Neural progenitor cell (in vitro differentiated cells): ENCODE results near the gene EFCAB6. TPM values are rescaled to one million over a fixed set of nuclear protein-coding genes. Genes with fewer than 3 reads are reported as not detected.

Experiments used
- DNase-seq: peaks from one replicate; pipeline ENCODE4 v3.0.0-alpha.2; 2016; ENCODE audit warnings: low spot score
- H2AFZ ChIP-seq: fragments of 200-600 bp; sonication (generic); replicated peaks from 2 replicates; pipeline ENCODE4 v1.6.1; 2016; ENCODE audit warnings: antibody characterized with exemption
- H3F3A ChIP-seq: fragments of 200-600 bp; sonication (generic); 2 replicates; pipeline ENCODE4 v1.6.1; 2016; ENCODE audit warnings: antibody characterized with exemption, low read depth
- H3K27ac ChIP-seq: fragments of 200-600 bp; sonication (generic); 2 replicates; pipeline ENCODE4 v1.5.1; 2016; ENCODE audit warnings: mild to moderate bottlenecking
- H3K27me3 ChIP-seq: fragments of 200-600 bp; sonication (generic); 2 replicates; pipeline ENCODE4 v1.6.1; 2016; ENCODE audit warnings: mild to moderate bottlenecking, moderate library complexity
- H3K36me3 ChIP-seq: fragments of 200-600 bp; sonication (generic); 2 replicates; pipeline ENCODE4 v1.5.1; 2016
- H3K4me1 ChIP-seq: fragments of 200-600 bp; sonication (generic); 2 replicates; pipeline ENCODE4 v1.6.1; 2016; ENCODE audit warnings: mixed run types
- H3K4me2 ChIP-seq: fragments of 200-600 bp; sonication (generic); 2 replicates; pipeline ENCODE4 v1.6.1; 2016
- H3K4me3 ChIP-seq: fragments of 200-600 bp; sonication (generic); 2 replicates; pipeline ENCODE4 v1.5.1; 2016
- H3K79me2 ChIP-seq: fragments of 200-600 bp; sonication (generic); 2 replicates; pipeline ENCODE4 v1.6.1; 2016; ENCODE audit warnings: low read depth
- H3K9ac ChIP-seq: fragments of 200-600 bp; sonication (generic); 2 replicates; pipeline ENCODE4 v1.6.1; 2016
- H3K9me3 ChIP-seq: fragments of 200-600 bp; sonication (generic); 2 replicates; pipeline ENCODE4 v1.5.1; 2016; ENCODE audit warnings: low read depth
- H4K20me1 ChIP-seq: fragments of 200-600 bp; sonication (generic); 2 replicates; pipeline ENCODE4 v1.6.1; 2016; ENCODE audit warnings: low read depth
- H3K27ac Mint-ChIP-seq: 3 replicates; pipeline ENCODE4 v1.8.0; 2021; ENCODE audit warnings: mixed read lengths
- H3K27me3 Mint-ChIP-seq: 2 replicates; pipeline ENCODE4 v1.8.0; 2022; ENCODE audit warnings: low read depth, mild to moderate bottlenecking, inconsistent platforms, moderate library complexity, mixed read lengths; ENCODE audit not compliant: insufficient read depth
- H3K36me3 Mint-ChIP-seq: 3 replicates; pipeline ENCODE4 v1.8.0; 2021; ENCODE audit warnings: mixed read lengths
- H3K4me1 Mint-ChIP-seq: 3 replicates; pipeline ENCODE4 v1.8.0; 2021; ENCODE audit warnings: mixed read lengths
- H3K4me3 Mint-ChIP-seq: 3 replicates; pipeline ENCODE4 v1.8.0; 2021; ENCODE audit warnings: mild to moderate bottlenecking, moderate library complexity, mixed read lengths
- H3K9me3 Mint-ChIP-seq: 3 replicates; pipeline ENCODE4 v1.8.0; 2020; ENCODE audit warnings: mixed read lengths
- EZH2 ChIP-seq: fragments of 200-600 bp; sonication (generic); IDR thresholded peaks from 2 replicates; pipeline ENCODE4 v1.6.1; 2017; ENCODE audit warnings: antibody characterized with exemption, mild to moderate bottlenecking, moderate library complexity
- EZH2phosphoT487 ChIP-seq: fragments of 200-600 bp; sonication (generic); IDR thresholded peaks from 2 replicates; pipeline ENCODE4 v1.6.1; 2017; ENCODE audit warnings: antibody characterized with exemption
- total RNA-seq: library from RNA; depleted of rRNA; stranded (reverse); fragments of >200 nt; gene quantifications from 2 replicates; pipeline ENCODE4 v1.2.3, GENCODE V29; 2015; ENCODE audit warnings: low replicate concordance
- TF ChIP-seq, protein P1 (sequence below): fragments of 200-600 bp; sonication (generic); IDR thresholded peaks from 2 replicates; pipeline ENCODE4 v1.5.1; 2017; ENCODE audit warnings: antibody characterized with exemption, mild to moderate bottlenecking

Gene EFCAB6
- total RNA-seq, 1 donor from 2014 or later: 4.9 TPM

- no peaks in the 10 kb centered on the region for H3K79me2 ChIP-seq
- no peaks in the 10 kb centered on the region for H3K9me3 ChIP-seq
- no peaks in the 10 kb centered on the region for H3K36me3 ChIP-seq
- H3K4me2 ChIP-seq: no peak overlapping the region
- peak overlapping the region; percentile 72 for H3K27ac Mint-ChIP-seq
- no peaks in the 10 kb centered on the region for H3K36me3 Mint-ChIP-seq
- no peak for TF ChIP-seq EZH2
- TF ChIP-seq, protein P1, sequence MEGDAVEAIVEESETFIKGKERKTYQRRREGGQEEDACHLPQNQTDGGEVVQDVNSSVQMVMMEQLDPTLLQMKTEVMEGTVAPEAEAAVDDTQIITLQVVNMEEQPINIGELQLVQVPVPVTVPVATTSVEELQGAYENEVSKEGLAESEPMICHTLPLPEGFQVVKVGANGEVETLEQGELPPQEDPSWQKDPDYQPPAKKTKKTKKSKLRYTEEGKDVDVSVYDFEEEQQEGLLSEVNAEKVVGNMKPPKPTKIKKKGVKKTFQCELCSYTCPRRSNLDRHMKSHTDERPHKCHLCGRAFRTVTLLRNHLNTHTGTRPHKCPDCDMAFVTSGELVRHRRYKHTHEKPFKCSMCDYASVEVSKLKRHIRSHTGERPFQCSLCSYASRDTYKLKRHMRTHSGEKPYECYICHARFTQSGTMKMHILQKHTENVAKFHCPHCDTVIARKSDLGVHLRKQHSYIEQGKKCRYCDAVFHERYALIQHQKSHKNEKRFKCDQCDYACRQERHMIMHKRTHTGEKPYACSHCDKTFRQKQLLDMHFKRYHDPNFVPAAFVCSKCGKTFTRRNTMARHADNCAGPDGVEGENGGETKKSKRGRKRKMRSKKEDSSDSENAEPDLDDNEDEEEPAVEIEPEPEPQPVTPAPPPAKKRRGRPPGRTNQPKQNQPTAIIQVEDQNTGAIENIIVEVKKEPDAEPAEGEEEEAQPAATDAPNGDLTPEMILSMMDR: no peak
- no peak for TF ChIP-seq EZH2phosphoT487
- no peak overlapping the region for H3K4me3 Mint-ChIP-seq
- peaks cover 3% of the 10 kb centered on the region for H3K27me3 Mint-ChIP-seq
- no peak overlapping the region for H3K9ac ChIP-seq
- no peaks in the 10 kb centered on the region for H3K27me3 ChIP-seq
- DNase-seq: no peak
- H3K27ac ChIP-seq: no peak overlapping the region
- no peak overlapping the region for H3K4me3 ChIP-seq
- no peak overlapping the region for H2AFZ ChIP-seq
- peaks cover 2% of the 10 kb centered on the region for H4K20me1 ChIP-seq
- H3K9me3 Mint-ChIP-seq: no peaks in the 10 kb centered on the region
- no peaks in the 10 kb centered on the region for H3F3A ChIP-seq
- peaks cover 6% of the 10 kb centered on the region for H3K4me1 Mint-ChIP-seq
- H3K4me1 ChIP-seq: no peaks in the 10 kb centered on the region
Measured at GRCh38 chr22:43835736-43836135, 23.6 kb upstream of the EFCAB6 start.

DNA sequence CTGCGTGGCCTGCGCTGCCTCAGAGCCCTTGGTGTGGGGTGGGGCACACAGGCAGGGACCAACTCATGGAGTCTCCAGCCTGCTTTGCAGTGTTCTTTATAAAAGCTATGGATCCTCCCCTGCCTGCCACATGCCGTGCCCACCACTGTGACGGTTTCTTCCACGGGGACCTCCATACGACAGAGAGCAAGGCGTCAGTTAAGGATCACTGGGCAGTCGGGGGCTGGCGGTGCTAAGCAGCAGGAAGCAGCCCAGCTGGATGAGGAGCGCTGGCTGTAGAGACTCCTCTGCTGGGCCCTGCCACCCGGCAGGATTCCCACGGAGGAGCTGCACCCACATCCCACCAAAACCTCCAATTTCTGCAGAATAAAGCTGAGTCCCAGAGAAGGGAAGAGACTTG, 23.1 kb upstream of the EFCAB6 start:
- Histone ChIP-seq H3F3A (no peaks in the 10 kb centered on the region), H2AFZ (no peak overlapping the region), H3K79me2 (no peaks in the 10 kb centered on the region), H4K20me1 (no peaks in the 10 kb centered on the region), H3K27me3 (no peaks in the 10 kb centered on the region), H3K4me3 (no peak overlapping the region), H3K27ac (no peak overlapping the region), H3K36me3 (no peaks in the 10 kb centered on the region), H3K4me2 (no peak overlapping the region), H3K4me1 (no peaks in the 10 kb centered on the region), H3K9me3 (no peaks in the 10 kb centered on the region), H3K9ac (no peak overlapping the region)
- no peaks in the 10 kb centered on the region for H3K36me3 Mint-ChIP-seq
- no peak for TF ChIP-seq EZH2phosphoT487
- no peak for TF ChIP-seq EZH2
- TF ChIP-seq, protein P1: no peak
- H3K4me1 Mint-ChIP-seq: peaks cover 6% of the 10 kb centered on the region
- H3K27ac Mint-ChIP-seq: peak overlapping the region; percentile 72
- H3K9me3 Mint-ChIP-seq: no peaks in the 10 kb centered on the region
- no peak for DNase-seq
- no peak overlapping the region for H3K4me3 Mint-ChIP-seq
- peaks cover 3% of the 10 kb centered on the region for H3K27me3 Mint-ChIP-seq

- Mint-ChIP-seq H3K4me3 (no peak overlapping the region), H3K27ac (no peak overlapping the region)
- H3K4me3 ChIP-seq: no peak overlapping the region
Measured at GRCh38 chr22:43833286-43834240, 21.5 kb upstream of the EFCAB6 start.

More at GRCh38 chr22:43833286-43834240, 21.5 kb upstream of the EFCAB6 start:
- Histone ChIP-seq H3K36me3 (no peaks in the 10 kb centered on the region), H3K4me2 (no peak overlapping the region), H3K9ac (no peak overlapping the region), H2AFZ (no peak overlapping the region), H3K9me3 (no peaks in the 10 kb centered on the region), H4K20me1 (peaks cover 13% of the 10 kb centered on the region), H3F3A (no peaks in the 10 kb centered on the region), H3K79me2 (no peaks in the 10 kb centered on the region), H3K27ac (no peak overlapping the region), H3K27me3 (no peaks in the 10 kb centered on the region), H3K4me1 (no peaks in the 10 kb centered on the region)
- Mint-ChIP-seq H3K27me3 (peaks cover 3% of the 10 kb centered on the region), H3K9me3 (no peaks in the 10 kb centered on the region), H3K36me3 (no peaks in the 10 kb centered on the region), H3K4me1 (peaks cover 12% of the 10 kb centered on the region)
- TF ChIP-seq, protein P1: no peak
- no peak for TF ChIP-seq EZH2phosphoT487
- TF ChIP-seq EZH2: no peak
- DNase-seq: no peak
